Measurements from ENCODE around the gene ACOXL.

The ACOXL gene

GRCh38 chr2:110764931-110765330 lies 32.6 kb downstream of the ACOXL start:
- peaks cover 4% of the 10 kb centered on the region for H3K9me3 Mint-ChIP-seq
- H3K4me1 Mint-ChIP-seq (ENCODE audit: low read depth): no peaks in the 10 kb centered on the region
- H3K27me3 Mint-ChIP-seq: peaks cover 45% of the 10 kb centered on the region
- H3K27ac Mint-ChIP-seq: no peak overlapping the region
- DNase-seq: no peak
- H3K4me3 Mint-ChIP-seq: no peak overlapping the region
- H3K36me3 Mint-ChIP-seq (ENCODE audit: low read depth): no peaks in the 10 kb centered on the region

GRCh38 chr2:110766291-110766690 lies 33.9 kb downstream of the ACOXL start:
- no peaks in the 10 kb centered on the region for H3K36me3 Mint-ChIP-seq (ENCODE audit: low read depth)
- H3K27me3 Mint-ChIP-seq: peaks cover 49% of the 10 kb centered on the region
- H3K4me1 Mint-ChIP-seq (ENCODE audit: low read depth): no peaks in the 10 kb centered on the region
- H3K4me3 Mint-ChIP-seq: no peak overlapping the region
- no peak overlapping the region for H3K27ac Mint-ChIP-seq
- no peaks in the 10 kb centered on the region for H3K9me3 Mint-ChIP-seq
- DNase-seq: no peak

GRCh38 chr2:110768591-110768990 lies 36.2 kb downstream of the ACOXL start:
- Mint-ChIP-seq H3K4me1 (ENCODE audit: low read depth) (no peaks in the 10 kb centered on the region), H3K27ac (no peak overlapping the region), H3K36me3 (ENCODE audit: low read depth) (no peaks in the 10 kb centered on the region), H3K27me3 (peaks cover 51% of the 10 kb centered on the region), H3K9me3 (no peaks in the 10 kb centered on the region), H3K4me3 (no peak overlapping the region)
- DNase-seq: no peak

GRCh38 chr2:110770404-110770958 lies 38.1 kb downstream of the ACOXL start:
- no peak overlapping the region for H3K4me3 Mint-ChIP-seq
- no peaks in the 10 kb centered on the region for H3K36me3 Mint-ChIP-seq (ENCODE audit: low read depth)
- no peak for DNase-seq
- no peak overlapping the region for H3K27ac Mint-ChIP-seq
- H3K4me1 Mint-ChIP-seq (ENCODE audit: low read depth): no peaks in the 10 kb centered on the region
- no peaks in the 10 kb centered on the region for H3K9me3 Mint-ChIP-seq
- peaks cover 51% of the 10 kb centered on the region for H3K27me3 Mint-ChIP-seq

- Mint-ChIP-seq H3K36me3 (ENCODE audit: low read depth) (no peaks in the 10 kb centered on the region), H3K27ac (no peak overlapping the region), H3K4me1 (ENCODE audit: low read depth) (no peaks in the 10 kb centered on the region), H3K9me3 (no peaks in the 10 kb centered on the region), H3K4me3 (no peak overlapping the region), H3K27me3 (peaks cover 47% of the 10 kb centered on the region)
- DNase-seq: no peak
Observed at GRCh38 chr2:110770959-110771431, 38.6 kb downstream of the ACOXL start.

GRCh38 chr2:110771547-110772382 lies 39.4 kb downstream of the ACOXL start:
- Mint-ChIP-seq H3K36me3 (ENCODE audit: low read depth) (no peaks in the 10 kb centered on the region), H3K4me1 (ENCODE audit: low read depth) (no peaks in the 10 kb centered on the region), H3K27me3 (peaks cover 42% of the 10 kb centered on the region)

GRCh38 chr2:110772383-110772755 lies 40.0 kb downstream of the ACOXL start:
- DNase-seq: no peak
- Mint-ChIP-seq H3K27ac (no peak overlapping the region), H3K4me3 (no peak overlapping the region)

More at GRCh38 chr2:110771547-110772382, 39.4 kb downstream of the ACOXL start:
- no peak for DNase-seq
- Mint-ChIP-seq H3K4me3 (no peak overlapping the region), H3K27ac (no peak overlapping the region), H3K9me3 (no peaks in the 10 kb centered on the region)

GRCh38 chr2:110773401-110773921 lies 41.1 kb downstream of the ACOXL start:
- no peak overlapping the region for H3K4me3 Mint-ChIP-seq
- H3K36me3 Mint-ChIP-seq (ENCODE audit: low read depth): no peaks in the 10 kb centered on the region
- DNase-seq: no peak
- peaks cover 46% of the 10 kb centered on the region for H3K27me3 Mint-ChIP-seq
- no peak overlapping the region for H3K27ac Mint-ChIP-seq
- H3K9me3 Mint-ChIP-seq: no peaks in the 10 kb centered on the region
- no peaks in the 10 kb centered on the region for H3K4me1 Mint-ChIP-seq (ENCODE audit: low read depth)

More at GRCh38 chr2:110772383-110772755, 40.0 kb downstream of the ACOXL start:
- Mint-ChIP-seq H3K9me3 (no peaks in the 10 kb centered on the region), H3K36me3 (ENCODE audit: low read depth) (no peaks in the 10 kb centered on the region), H3K27me3 (peaks cover 42% of the 10 kb centered on the region), H3K4me1 (ENCODE audit: low read depth) (no peaks in the 10 kb centered on the region)

GRCh38 chr2:110774701-110775100 lies 42.3 kb downstream of the ACOXL start:
- no peak overlapping the region for H3K4me3 Mint-ChIP-seq
- H3K27me3 Mint-ChIP-seq: peaks cover 57% of the 10 kb centered on the region
- H3K36me3 Mint-ChIP-seq (ENCODE audit: low read depth): no peaks in the 10 kb centered on the region
- no peak for DNase-seq
- no peaks in the 10 kb centered on the region for H3K9me3 Mint-ChIP-seq
- H3K27ac Mint-ChIP-seq: no peak overlapping the region
- H3K4me1 Mint-ChIP-seq (ENCODE audit: low read depth): no peaks in the 10 kb centered on the region

GRCh38 chr2:110777531-110778311 lies 45.3 kb downstream of the ACOXL start:
- no peak for DNase-seq
- Mint-ChIP-seq H3K27ac (no peak overlapping the region), H3K4me1 (ENCODE audit: low read depth) (no peaks in the 10 kb centered on the region), H3K9me3 (no peaks in the 10 kb centered on the region), H3K4me3 (no peak overlapping the region), H3K36me3 (ENCODE audit: low read depth) (no peaks in the 10 kb centered on the region), H3K27me3 (peaks cover 52% of the 10 kb centered on the region)

GRCh38 chr2:110780461-110780860 lies 48.1 kb downstream of the ACOXL start:
- H3K27me3 Mint-ChIP-seq: peaks cover 58% of the 10 kb centered on the region
- H3K9me3 Mint-ChIP-seq: no peaks in the 10 kb centered on the region

GRCh38 chr2:110783196-110783873 lies 51.0 kb downstream of the ACOXL start:
- Mint-ChIP-seq H3K36me3 (ENCODE audit: low read depth) (no peaks in the 10 kb centered on the region), H3K4me3 (no peak overlapping the region), H3K4me1 (ENCODE audit: low read depth) (no peaks in the 10 kb centered on the region), H3K27me3 (peaks cover 65% of the 10 kb centered on the region), H3K27ac (no peak overlapping the region), H3K9me3 (no peaks in the 10 kb centered on the region)
- DNase-seq: no peak

More at GRCh38 chr2:110780461-110780860, 48.1 kb downstream of the ACOXL start:
- DNase-seq: no peak
- Mint-ChIP-seq H3K4me3 (no peak overlapping the region), H3K27ac (no peak overlapping the region), H3K4me1 (ENCODE audit: low read depth) (no peaks in the 10 kb centered on the region), H3K36me3 (ENCODE audit: low read depth) (no peaks in the 10 kb centered on the region)

GRCh38 chr2:110784047-110784631 lies 51.8 kb downstream of the ACOXL start:
- Mint-ChIP-seq H3K9me3 (no peaks in the 10 kb centered on the region), H3K27ac (no peak overlapping the region), H3K4me1 (ENCODE audit: low read depth) (no peaks in the 10 kb centered on the region), H3K36me3 (ENCODE audit: low read depth) (no peaks in the 10 kb centered on the region), H3K27me3 (peaks cover 64% of the 10 kb centered on the region), H3K4me3 (no peak overlapping the region)
- DNase-seq: no peak

GRCh38 chr2:110785439-110785838 lies 53.1 kb downstream of the ACOXL start:
- no peak for DNase-seq
- Mint-ChIP-seq H3K9me3 (no peaks in the 10 kb centered on the region), H3K4me3 (no peak overlapping the region), H3K36me3 (ENCODE audit: low read depth) (no peaks in the 10 kb centered on the region), H3K27me3 (peaks cover 69% of the 10 kb centered on the region), H3K4me1 (ENCODE audit: low read depth) (no peaks in the 10 kb centered on the region), H3K27ac (no peak overlapping the region)

Measured in activated T-cell treated with anti-CD3 and anti-CD28 coated beads, Interleukin-2, amount 50 U/mL, for 24 hours (primary cell).